Choroid plexus epithelial cell (primary cell): ENCODE data around the gene BBC3.
A peak's percentile ranks its signal among the peaks of the same experiment; 100 is the strongest.

Experiments used
- DNase-seq: peaks from one replicate; pipeline ENCODE4 v3.0.0-alpha.2; 2010; ENCODE audit warnings: low read depth
- H3K4me3 ChIP-seq: 2 replicates; pipeline ENCODE4 v1.5.1; 2011; ENCODE audit warnings: low read depth, mild to moderate bottlenecking, control low read depth, low read length, moderate library complexity
- TF ChIP-seq, protein P1 (sequence below): conservative IDR thresholded peaks from 2 replicates; pipeline ENCODE4 v1.5.1; 2011; ENCODE audit warnings: low read depth, mild to moderate bottlenecking, control low read depth, inconsistent platforms, low read length, moderate library complexity

The BBC3 gene

GRCh38 chr19:47188507-47189033 lies 42.4 kb downstream of the BBC3 start:
- TF ChIP-seq, protein P1, sequence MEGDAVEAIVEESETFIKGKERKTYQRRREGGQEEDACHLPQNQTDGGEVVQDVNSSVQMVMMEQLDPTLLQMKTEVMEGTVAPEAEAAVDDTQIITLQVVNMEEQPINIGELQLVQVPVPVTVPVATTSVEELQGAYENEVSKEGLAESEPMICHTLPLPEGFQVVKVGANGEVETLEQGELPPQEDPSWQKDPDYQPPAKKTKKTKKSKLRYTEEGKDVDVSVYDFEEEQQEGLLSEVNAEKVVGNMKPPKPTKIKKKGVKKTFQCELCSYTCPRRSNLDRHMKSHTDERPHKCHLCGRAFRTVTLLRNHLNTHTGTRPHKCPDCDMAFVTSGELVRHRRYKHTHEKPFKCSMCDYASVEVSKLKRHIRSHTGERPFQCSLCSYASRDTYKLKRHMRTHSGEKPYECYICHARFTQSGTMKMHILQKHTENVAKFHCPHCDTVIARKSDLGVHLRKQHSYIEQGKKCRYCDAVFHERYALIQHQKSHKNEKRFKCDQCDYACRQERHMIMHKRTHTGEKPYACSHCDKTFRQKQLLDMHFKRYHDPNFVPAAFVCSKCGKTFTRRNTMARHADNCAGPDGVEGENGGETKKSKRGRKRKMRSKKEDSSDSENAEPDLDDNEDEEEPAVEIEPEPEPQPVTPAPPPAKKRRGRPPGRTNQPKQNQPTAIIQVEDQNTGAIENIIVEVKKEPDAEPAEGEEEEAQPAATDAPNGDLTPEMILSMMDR: no peak
- no peak overlapping the region for H3K4me3 ChIP-seq
- no peak for DNase-seq

DNA sequence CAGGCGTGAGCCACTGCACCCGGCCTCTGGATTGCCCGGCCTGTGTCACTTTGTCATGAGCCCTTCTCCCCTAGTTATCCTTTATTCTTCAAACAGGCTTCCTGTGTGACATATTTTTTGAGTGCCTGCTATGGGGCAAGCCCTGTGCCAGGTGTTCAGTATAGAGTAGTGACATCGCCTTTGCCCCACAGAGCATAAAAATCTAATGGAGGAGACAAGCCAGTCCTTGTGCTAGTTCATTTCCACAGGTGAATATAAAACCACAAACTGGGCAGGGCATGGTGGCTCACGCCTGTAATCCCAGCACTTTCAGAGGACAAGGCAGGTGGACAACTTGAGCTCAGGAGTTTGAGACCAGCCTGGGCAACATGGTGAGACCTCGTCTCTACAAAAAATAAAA lies 43.2 kb downstream of the BBC3 start:
- TF ChIP-seq, protein P1: no peak
- no peak for DNase-seq
- H3K4me3 ChIP-seq: no peak overlapping the region

DNA sequence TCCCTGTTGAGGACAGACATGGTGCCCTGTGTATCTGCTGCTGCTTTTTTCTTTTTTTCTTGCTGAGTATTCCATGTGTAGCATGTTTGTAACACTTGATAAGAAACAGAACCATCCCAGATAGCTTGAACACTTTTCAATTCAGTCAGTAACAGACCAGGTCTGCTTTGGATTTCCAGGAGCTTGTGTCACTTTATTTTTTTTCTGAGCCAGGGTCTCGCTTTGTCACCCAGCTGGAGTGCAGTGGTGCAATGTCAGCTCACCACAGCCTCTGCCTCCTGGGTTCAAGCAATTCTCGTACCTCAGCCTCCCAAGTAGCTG lies 43.7 kb downstream of the BBC3 start:
- H3K4me3 ChIP-seq: no peak overlapping the region
- TF ChIP-seq, protein P1: no peak
- no peak for DNase-seq

DNA sequence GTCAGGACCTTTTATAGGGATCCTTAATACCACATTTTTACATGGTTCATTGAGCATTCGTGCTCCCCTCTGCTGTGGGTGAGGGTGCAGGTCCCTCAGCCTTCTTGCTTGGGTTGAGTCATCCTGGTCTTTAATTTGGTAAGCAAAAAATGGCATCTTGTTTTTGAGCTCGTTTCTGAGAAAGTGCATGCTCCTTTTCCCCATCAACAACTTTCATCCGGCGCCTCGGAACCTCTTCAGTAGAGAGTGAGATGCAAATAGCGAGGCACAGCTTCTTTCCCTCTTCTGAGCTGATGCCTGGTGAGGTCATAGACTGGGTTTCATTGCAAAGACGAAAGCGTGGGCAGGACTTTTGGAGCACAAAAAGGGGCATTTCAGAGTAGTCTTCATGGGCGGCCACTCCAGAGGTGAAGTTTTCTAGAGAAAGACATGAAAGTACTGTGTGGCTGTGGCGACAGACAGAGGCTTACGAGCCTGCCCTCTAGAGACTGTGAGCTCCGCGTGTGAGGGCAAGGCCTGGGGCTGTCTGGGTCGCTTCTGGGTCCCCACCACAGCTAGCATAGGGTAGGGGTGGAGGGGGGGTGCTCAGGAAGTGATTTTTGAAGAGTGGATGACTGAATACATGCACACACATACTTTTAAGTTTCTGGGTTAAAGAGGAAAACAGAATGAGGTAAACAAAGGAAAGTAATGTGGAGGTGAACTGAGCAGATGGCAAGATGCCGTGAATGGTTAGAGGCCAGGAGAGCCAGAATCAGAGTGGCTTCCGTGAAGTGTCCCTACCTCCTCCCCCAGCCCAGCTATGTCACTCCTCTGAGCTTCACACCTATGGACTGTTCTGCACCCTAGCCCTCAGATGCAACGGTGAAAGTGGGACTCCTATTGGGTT lies 44.3 kb downstream of the BBC3 start:
- TF ChIP-seq, protein P1: no peak
- no peak overlapping the region for H3K4me3 ChIP-seq
- DNase-seq: no peak

DNA sequence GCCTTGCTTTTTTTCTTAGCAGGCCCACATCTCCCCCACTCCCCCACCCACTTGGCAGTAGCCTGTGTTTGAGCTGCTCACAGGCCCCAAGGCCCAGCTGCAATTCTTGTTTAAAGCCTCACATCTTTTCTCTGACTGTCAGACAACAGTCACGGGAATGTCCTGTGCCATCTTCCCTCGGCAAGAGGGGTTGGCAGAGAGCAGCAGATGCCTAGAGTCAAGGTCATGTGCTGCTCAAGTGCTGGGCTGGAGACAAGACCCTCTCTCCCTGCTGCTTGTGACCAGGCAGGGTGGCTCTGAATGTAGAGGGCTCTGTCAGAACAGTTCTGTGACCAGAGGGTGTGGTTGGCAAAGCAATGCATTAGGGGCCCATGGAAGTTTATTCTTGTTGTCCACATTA lies 47.4 kb downstream of the BBC3 start:
- TF ChIP-seq, protein P1: no peak
- H3K4me3 ChIP-seq: no peak overlapping the region
- no peak for DNase-seq

DNA sequence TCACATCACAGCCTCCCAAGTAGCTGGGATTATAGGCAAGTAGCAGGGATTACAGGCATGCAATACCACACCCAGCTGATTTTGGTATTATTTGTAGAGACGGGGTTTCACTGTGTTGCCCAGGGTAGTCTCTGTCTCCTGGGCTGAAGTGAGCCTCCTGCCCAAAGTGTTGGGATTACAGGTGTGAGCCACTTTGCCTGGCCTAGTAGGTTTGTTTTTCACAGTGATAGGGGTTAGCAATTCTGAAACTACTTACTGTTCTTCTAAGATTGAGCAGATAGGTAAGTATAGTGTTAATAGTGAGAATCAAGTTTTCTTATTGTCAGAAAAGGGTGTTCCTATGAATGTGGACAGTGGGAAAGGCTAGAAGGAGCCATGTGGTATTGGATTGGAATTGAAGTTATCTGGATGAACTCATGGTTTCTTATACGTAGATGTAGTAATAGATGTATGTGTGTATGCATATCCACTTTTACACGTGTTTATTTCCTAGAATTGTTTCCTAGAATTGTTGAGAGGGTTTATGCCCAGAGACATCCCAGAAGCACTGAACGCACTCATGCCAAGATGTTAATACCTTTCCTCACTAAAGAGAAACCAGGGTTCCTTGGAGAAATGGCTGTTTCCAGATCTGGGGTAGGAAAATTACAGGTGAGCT lies 51.2 kb downstream of the BBC3 start:
- H3K4me3 ChIP-seq: no peak overlapping the region
- DNase-seq: no peak
- TF ChIP-seq, protein P1: no peak

DNA sequence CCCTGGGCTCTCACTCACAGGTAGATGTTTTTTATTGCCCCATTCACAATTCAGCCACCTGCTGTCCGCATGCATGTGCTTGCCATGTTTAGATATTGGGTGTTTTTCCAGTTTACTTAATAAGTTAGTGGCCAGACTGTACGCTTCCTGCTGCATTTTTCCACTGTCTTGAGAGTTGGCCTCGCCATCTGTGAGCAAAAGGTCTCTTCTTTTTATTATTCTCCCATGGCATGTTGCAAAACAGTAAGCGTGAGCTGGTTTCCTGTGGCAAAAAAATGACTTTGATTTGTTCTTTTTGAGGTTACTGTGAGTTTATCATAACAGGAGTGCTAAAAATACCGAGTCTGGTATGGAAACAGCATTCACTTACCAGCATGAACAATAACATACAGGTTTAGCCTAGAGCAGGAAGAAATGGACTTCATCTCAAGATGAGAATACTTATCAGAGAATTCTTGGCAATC lies 54.3 kb downstream of the BBC3 start:
- peak; percentile 98 for DNase-seq
- TF ChIP-seq, protein P1: no peak
- no peak overlapping the region for H3K4me3 ChIP-seq
